Measurements from ENCODE around the gene PRICKLE2.

The PRICKLE2 gene

GRCh38 chr3:64187065-64187959, 38.0 kb downstream of the PRICKLE2 start:
- ATAC-seq = no peak

DNA sequence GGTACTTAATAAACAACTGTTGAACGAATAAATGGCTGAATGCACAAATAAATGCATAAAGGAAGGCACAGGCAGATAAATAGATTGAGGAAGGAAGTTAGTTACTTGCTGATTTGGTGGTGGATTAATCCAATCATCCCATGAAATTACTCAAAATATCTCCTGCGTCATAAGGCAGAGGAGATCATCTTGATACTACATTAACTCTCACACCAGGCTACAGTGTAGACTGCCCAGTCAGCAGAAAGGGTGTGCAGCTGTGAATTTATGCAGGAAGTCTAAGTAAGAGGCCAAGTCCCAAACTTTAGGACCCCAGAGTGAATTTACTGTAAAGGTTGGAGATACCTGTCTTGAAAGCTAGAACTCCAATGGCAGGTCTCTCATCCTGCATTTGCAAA, 38.6 kb downstream of the PRICKLE2 start:
- no peak for ATAC-seq

DNA sequence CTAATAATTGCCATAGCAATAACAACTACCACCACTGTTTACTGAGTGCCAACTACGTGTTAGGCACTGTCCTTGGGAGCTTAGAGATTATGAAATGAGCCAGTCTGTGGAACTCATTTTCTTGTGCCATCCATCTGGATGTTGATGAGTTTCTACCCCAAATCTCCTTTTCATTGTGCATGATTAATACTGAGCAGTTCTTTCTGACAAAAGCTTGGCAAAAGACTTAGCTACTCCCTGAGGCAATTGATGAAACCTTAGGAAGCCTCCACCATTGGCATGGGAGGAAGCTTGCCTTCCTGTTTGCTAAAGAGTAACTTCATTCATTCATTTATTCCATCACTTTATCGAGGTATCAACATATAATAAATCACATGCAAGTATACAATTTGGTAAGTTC, 39.8 kb downstream of the PRICKLE2 start:
- no peak for ATAC-seq

GRCh38 chr3:64184621-64185020, 40.6 kb downstream of the PRICKLE2 start:
- ATAC-seq = no peak

GRCh38 chr3:64179860-64180259, 45.4 kb downstream of the PRICKLE2 start:
- ATAC-seq = no peak

DNA sequence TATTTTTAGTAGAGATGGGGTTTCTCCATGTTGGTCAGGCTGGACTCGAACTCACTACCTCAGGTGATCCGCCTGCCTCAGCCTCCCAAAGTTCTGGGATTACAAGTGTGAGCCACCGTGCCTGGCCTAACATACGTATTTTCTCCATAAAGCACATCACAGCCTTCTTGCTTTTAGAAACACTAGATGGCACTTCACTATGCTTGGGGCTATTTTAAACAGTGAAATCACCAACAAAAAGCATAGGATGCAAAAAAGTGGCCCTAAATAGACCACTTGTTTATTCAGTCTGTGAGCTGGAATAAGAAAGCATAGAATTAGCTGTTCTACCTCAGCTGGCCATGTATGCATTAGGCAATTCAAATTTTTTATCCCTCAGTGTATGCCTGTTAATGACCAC, 46.0 kb downstream of the PRICKLE2 start:
- ATAC-seq = no peak

GRCh38 chr3:64178419-64178818, 46.8 kb downstream of the PRICKLE2 start:
- ATAC-seq = no peak

GRCh38 chr3:64176461-64176996, 48.7 kb downstream of the PRICKLE2 start:
- ATAC-seq = no peak

DNA sequence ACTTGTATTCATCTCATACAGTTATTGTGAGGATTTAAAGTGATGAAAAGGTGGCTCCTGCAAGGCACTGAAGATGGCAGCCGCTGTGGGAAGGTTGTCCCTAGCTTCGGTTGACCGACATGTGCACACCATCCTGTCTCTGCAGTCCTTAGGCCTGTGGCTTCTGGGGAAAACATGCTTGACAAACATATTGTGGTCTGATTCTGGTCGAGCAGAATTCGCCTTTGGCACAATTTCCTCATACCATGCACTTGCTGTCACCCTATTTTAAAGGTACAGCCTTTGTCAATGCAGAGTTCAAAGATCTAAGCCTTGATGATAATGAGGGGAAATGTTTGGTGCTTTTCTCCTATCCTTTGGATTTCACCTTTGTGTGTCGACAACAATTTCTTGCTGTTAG, 50.9 kb downstream of the PRICKLE2 start:
- no peak for ATAC-seq

- ATAC-seq = no peak
Observed at GRCh38 chr3:64173563-64173962, 51.7 kb downstream of the PRICKLE2 start.

DNA sequence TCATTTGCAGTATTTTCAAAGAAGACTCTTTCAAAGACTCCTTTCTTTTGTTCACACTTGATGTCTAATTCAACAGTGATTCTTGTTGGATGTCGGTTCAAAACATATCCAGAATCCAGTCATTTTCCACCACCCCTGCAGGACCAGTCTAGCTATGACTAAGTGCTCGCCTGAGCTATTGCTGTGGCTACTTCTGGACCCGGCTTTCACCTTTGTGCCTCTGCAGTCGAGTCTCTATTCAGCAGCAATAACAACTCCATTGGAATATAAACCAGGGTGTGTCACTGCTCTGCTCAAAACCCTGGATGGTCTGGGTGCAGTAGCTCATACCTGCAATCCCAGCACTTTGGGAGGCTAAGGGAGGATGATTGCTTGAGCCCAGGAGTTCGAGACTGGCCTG, 55.0 kb downstream of the PRICKLE2 start:
- ATAC-seq = no peak

- no peak for ATAC-seq
Observed at GRCh38 chr3:64167868-64168267, 57.4 kb downstream of the PRICKLE2 start.

DNA sequence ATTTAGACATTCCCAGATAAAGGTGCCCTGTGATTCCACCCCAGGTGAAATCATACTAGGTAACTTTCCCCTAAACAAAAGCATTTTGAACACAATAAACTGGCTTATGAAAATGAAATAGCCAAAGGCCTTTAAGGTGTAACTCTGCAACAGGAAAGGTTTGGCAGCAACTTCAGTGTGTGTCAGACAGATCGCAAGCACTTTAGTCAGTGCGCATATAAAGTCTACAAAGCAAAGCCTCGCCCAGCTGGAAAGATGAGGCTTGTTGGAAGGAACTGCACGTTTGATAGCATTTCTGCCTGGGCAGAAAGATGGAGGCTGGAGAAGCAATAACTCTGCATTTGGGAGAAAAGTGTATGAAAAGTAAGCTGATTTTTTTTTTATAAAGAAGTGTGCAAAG, 57.9 kb downstream of the PRICKLE2 start:
- ATAC-seq = no peak

DNA sequence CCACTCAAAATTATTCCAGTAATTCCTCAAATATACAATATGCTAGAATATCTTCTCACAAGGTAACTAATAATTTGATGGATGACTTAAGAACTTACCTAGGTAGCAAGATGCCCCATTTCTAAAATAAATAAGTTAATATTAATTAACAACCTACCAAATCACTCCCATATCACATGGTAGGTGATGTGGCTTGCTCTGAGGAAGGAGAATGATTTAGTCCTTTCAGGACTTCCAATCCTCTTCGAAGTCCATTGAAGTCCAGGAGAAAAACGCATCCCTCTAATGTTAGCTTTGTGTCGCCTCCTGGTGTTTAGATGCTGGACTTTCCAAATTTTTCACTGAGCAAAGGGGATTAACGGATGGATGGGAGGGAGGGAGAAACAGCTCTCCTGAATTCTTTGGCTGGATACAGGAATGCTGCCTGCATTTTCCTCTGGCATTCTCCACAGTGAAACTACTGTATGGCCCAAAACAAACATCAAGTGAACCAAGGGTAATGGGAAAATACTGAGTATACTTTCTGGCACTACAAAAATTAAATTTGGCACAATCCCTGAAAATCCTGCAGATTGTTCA, 58.6 kb downstream of the PRICKLE2 start:
- no peak for ATAC-seq

DNA sequence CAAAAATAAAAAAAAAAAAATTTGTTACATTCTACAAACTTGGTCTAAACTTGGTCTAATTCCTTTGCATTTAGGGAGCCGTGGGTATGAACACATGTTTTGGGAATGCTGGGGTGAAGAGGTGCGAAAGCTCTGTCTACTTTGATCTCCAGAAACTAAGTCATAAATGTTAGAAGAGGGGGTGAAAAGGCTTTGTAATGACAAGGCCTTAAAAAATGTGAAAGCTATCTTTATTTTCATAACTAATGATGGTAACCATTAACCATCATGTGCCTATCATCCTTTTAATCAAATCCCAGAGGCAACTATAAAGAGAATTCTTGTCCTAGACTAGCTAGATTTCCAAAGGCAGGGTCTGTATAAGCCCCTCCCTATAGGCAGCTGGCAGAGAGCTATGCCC, 60.9 kb downstream of the PRICKLE2 start:
- no peak for ATAC-seq

DNA sequence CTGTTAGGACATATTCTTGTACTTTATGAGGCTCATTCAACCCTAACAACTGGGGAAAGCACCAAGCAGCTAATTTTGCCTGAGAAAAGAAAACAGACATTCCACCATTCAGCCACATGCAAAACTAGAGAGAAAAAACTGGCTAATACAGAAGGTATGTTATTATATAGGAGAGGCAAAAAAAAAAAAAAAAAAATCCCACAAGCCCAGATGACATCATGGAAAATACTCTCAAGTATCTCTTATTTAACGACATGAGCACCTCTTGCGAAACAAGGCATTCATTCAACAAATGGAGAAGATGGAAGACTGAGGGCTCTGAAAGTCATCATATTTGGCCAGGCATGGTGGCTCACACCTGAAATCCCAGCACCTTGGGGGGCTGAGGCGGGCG, 61.5 kb downstream of the PRICKLE2 start:
- ATAC-seq = no peak

GRCh38 chr3:64163019-64163754, 62.1 kb downstream of the PRICKLE2 start:
- ATAC-seq = no peak

DNA sequence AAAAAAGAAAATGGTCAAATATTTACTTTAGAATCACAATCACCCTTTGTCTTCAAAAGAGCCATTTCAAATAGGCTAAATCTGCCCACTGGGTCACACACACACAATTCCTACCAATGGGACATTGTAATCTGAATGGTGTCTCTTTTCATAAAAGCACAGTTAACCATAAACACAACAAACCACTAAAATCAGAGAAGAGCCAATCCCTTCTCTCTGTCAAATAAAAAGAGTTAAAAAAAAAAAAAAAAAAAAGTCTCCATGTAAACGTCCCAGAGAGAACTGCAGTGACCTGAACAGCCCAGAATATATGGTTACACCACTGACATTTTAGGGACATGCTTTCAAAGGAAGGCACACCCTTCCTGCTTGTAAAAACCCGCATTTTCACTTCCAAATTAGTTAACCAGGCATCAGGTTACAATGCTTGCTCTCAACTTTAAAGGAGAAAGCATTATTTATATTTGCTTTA, 63.7 kb downstream of the PRICKLE2 start:
- no peak for ATAC-seq

DNA sequence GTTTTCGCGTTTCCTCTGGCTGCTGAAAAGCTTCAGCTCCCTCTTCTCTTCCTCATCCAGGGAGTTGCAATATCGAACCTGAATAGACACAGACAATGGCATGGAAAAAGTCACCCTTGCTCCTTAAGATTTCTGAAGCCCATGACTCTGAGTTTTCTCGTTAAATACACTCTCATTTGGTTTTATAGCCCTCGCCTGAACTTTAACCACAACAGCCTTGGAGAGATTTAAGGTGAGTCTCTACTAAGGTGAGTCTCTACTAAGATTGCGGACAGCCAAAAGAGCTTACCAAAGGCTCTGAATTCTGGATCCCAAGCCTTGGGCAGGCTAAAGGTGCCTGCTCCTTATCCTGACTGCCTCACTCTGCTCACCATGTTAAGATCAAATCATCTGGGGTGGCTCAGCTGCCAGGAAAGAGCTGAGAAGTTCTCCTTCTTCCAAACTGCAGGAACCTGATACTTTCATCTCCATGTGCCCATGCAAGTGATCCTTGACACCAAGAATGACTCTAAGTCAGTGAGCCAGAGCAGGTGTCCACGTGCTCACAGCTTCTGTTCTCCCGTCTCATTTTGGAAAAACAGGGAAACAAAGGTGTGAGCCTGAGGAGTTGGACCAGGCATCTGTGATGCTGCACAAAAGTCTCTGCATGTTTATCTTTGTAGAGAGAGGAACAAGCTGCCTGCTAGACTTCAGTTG, 65.1 kb downstream of the PRICKLE2 start:
- ATAC-seq = no peak

- no peak for ATAC-seq
Observed at GRCh38 chr3:64158334-64158733, 66.9 kb downstream of the PRICKLE2 start.

GRCh38 chr3:64157150-64158035, 67.9 kb downstream of the PRICKLE2 start:
- ATAC-seq = no peak

DNA sequence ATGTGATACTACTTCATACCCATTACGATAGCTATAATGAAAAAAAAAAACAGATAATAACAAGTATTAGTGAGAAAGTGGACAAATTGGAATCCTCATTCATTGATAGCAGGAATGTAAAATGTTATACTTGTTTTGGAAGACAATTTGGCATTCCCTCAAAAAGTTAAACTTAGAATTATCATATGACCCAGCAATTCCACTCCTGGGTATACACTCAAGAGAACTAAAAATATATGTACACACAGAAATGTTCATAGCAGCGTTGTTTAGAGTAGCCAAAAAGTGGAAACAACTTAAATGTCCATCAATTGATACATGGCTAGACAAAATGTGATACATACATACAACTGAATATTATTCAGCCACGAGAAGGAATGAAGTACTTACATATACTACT, 69.9 kb downstream of the PRICKLE2 start:
- ATAC-seq = no peak

All from activated CD4-positive, CD25-positive, alpha-beta regulatory T cell treated with anti-CD3 and anti-CD28 coated beads, Interleukin-2, amount 50 U/mL, for 24 hours (primary cell).